HPDE6-E6E7 (cell line): ENCODE data around the gene ENSA.
"Not testable (repeated sequence)": the region's sequence is repeated elsewhere in the genome, so short reads cannot be mapped to it uniquely, and the experiment has no call there.

ENCODE experiments used
- DNase-seq: peaks from one replicate; pipeline ENCODE4 v3.0.0; 2011; ENCODE audit warnings: missing footprints; ENCODE audit errors: extremely low spot score

ENSA gene

DNA sequence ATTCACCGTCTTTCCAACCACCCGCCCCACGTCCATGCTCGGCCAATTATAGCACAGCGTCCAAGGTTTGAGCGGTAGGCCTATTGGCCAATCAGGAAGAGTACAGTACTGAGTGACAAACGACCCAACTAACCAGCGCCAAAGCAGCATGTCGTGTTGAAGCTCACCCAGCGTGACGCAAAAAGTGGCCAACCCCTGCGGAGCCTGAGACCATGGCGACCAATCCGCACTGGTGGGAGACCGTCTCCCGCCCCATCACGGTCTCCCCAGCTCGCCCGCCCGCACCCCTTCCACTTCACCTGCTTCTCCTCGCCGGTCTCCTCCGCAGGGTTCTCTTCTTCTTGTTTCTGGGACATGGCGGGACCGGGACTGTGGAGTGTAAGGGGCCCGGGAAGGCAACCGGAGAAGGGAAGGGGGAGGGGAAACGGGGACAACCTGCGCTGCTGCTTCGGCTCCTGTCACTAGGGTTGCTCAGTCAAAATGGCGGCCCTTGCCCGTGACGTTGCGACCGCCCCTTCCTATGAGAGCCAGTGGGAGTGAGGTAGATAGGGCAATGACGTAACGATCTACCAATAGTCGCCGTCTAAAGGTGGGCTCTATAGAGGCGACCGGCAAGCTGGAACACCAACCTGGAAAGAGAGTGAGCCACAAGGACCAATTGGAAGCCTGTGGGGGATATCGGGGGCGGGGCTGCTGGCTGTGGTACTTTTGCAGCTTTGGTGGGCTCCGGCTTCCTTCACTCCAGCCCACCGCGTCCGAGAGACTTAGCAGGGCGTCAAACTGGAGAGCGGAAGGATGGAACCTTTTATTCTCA is at the start of gene ENSA:
TSS of gene ENSA (minus strand) at position 498 of the 814 bp plus-strand sequence. CDS start at position 356, 142 bp downstream.
- peak; percentile 93 for DNase-seq

GRCh38 chr1:150678988-150679387 is 49.6 kb upstream of the ENSA start:
- no peak for DNase-seq

GRCh38 chr1:150674881-150675280 is 45.5 kb upstream of the ENSA start:
- DNase-seq: no peak

GRCh38 chr1:150663321-150663720 is 33.9 kb upstream of the ENSA start:
- DNase-seq: no peak

GRCh38 chr1:150662811-150663210 is 33.4 kb upstream of the ENSA start:
- no peak for DNase-seq

GRCh38 chr1:150661156-150661555 is 31.7 kb upstream of the ENSA start:
- peak; percentile 26 for DNase-seq

GRCh38 chr1:150660584-150660983 is 31.2 kb upstream of the ENSA start:
- no peak for DNase-seq

DNA sequence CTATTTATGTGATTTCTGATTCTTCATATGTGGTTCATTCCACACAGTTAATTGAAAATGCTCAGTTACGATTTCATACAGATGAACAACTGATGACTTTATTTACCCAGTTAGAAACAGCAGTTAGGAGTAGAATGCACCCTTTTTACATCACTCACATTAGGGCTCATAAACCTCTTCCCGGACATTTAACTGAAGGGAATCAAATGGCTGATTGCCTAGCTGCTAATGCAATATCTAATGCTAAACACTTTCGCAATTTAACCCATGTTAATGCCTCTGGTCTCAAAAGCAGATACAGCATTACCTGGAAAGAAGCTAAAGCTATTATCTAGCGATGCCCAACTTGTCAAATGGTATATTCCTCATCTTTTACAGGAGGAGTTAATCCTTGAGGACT is 27.7 kb upstream of the ENSA start:
- not testable (repeated sequence) for DNase-seq

DNA sequence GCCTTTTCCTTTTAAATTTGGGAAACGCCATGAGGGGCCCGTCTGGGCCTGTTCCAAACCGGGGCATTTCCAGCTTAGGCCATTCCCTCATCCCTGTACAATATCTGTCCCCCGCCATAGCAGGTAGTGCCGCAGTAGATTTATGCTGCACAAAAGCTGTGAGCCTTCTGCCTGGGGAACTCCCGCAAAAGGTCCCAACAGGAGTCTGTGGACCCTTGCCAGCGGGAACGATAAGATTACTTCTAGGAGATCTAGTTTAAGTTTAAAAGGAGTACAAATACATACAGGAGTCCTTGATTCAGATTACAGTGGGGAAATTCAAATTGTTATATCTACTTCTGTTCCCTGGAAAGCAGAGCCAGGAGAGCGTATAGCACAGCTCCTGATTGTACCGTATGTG is 25.2 kb upstream of the ENSA start:
- DNase-seq: not testable (repeated sequence)

DNA sequence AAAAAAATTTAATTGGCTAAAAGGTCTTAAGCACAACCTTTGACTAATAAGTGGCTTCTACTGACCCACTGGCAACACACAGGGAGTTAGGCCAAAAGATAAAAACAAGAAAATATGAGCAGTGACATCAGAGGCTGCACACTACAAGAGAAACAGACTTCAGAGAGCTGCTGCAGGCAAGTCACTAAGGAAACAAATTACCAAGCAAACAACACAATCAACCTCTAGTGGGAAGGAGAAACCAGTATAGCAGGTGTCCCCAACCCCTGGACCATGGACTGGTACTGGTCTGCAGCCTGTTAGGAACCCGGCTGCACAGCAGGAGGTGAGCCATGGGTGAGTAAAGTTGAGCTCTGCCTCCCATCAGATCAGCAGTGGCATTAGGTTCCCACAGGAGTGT is 20.8 kb upstream of the ENSA start:
- no peak for DNase-seq

GRCh38 chr1:150649441-150650075 is 20.1 kb upstream of the ENSA start:
- DNase-seq: no peak

DNA sequence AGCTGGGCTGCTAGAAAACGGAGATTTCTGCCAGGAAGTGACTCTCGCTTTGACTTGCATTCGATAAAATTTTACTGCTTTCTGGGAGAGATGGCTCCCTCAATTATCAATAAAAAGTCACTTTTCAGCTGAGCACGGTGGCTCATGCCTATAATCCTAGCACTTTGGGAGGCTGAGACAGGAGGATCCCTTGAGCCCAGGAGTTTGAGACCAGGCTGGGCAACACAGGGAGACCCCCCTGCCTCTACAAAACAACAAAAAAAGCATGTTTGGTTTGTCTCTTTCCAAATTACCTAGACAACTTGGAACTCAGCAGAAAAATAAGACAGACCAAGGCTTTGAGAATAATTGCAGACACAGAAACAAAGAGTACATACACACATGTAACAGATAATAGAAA is 12.9 kb upstream of the ENSA start:
- no peak for DNase-seq

GRCh38 chr1:150641126-150641815 is 11.9 kb upstream of the ENSA start:
- DNase-seq: not testable (repeated sequence)

DNA sequence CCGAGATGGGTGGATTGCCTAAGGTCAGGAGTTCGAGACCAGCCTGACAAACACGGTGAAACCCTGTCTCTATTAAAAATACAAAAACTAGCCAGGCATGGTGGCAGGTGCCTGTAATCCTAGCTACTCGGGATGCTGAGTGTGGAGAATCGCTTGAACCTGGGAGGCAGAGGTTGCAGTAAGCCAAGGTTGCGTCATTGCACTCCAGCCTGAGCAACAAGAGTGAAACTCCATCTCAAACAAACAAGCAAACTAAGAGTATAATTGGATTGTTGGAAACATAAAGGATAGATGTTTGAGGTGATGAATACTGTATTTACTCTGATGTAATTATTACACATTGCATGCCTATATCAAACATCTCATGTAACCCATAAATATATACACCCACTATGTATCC is 9.0 kb upstream of the ENSA start:
- DNase-seq: not testable (repeated sequence)

DNA sequence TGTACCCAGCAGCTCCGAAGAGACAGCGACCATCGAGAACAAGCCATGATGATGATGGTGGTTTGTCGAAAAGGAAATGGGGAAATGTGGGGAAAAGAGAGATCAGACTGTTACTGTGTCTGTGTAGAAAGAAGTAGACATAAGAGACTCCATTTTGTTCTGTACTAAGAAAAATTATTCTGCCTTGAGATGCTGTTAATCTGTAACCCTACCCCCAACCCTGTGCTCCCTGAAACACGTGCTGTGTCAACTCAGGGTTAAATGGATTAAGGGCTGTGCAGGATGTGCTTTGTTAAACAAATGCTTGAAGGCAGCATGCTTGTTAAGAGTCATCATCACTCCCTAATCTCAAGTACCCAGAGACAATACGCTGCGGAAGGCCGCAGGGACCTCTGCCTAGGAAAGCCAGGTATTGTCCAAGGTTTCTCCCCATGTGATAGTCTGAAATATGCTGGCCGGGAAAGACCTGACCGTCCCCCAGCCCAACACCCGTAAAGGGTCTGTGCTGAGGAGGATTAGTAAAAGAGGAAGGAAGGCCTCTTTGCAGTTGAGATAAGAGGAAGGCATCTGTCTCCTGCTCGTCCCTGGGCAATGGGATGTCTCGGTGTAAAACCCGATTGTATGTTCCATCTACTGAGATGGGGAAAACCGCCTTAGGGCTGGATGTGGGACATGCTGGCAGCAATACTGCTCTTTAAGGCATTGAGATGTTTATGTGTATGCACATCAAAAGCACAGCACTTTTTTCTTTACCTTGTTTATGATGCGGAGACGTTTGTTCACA is 5.6 kb upstream of the ENSA start:
- not testable (repeated sequence) for DNase-seq

- DNase-seq: no peak
These were observed 672 bp downstream of the ENSA start for GRCh38 chr1:150628766-150629114.

DNA sequence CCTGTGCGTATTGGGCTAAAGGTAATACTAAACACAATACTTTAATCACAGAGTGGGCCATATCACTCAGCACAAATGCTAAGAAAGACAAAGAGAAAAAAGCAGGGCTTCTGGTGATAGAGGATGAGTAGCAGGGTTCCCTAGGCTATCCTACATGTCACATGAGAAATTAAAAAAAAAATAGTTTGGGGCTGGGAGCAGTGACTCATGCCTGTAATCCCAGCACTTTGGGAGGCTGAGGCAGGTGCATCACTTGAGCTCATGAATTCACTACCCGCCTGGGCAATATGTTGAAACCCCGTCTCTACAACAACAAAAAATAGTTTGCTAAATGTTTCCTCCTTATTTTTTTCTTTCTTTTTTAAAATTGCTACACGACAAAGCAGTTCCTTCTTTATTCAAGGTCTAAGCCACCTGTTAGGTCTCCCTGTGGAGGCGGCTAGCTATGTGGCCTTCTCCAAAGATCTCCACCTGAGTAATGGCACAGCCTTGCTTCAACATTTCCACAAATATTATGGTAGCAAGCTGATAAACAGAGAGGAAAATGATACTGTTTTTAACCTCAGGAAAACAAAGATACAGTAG is 1.5 kb downstream of the ENSA start:
- DNase-seq: no peak

GRCh38 chr1:150626150-150626549 is 3.3 kb downstream of the ENSA start:
- DNase-seq: peak; percentile 58

DNA sequence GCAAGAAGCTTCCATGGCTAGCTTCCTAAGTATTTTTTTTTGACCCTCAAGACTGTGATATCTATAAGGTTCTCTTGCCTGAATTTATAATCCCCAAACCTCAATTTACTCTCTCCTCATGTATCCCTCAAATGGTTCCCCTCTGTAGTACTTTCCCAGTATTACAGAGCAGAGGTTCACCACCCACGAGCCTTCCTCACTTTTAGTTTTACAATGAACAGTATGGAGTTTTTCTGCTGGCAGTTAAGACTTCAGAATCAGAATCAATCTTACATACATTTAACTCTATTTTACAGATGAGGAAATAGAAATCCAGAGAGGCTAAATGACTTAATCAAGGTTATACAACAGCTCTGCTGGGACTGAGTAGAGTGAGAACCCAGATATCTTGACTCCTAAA is 4.9 kb downstream of the ENSA start:
- not testable (repeated sequence) for DNase-seq

DNA sequence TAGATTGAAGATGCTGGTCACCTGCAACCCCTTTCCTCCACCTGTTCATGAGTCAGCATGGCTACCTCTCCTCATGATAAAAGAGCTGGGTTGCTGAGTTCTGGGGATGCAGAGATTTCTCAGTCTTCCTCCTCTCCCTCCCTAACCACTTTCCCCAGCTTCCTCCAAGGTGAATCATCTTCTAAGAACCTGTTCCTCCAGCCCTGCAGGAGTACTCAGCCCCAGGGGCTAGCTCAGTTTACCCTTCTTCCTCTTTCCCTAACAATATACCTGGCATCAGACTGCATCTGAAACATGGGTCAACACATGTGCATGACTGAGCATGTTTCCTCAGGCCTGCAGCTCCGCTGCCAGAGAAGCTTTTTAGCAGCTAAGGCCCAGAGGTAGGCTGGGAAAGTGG is 5.3 kb downstream of the ENSA start:
- DNase-seq: not testable (repeated sequence)

GRCh38 chr1:150622303-150622975 is 7.0 kb downstream of the ENSA start:
- no peak for DNase-seq
